GM12875 (cell line): Measurements from ENCODE around the gene RPS6KA2.

Source experiments
- H3K4me3 ChIP-seq: one replicate; pipeline ENCODE4 v1.5.1; 2011; ENCODE audit warnings: low read depth, low read length, control low read depth
- TF ChIP-seq, protein P1 (sequence below): IDR thresholded peaks from 2 replicates; pipeline ENCODE4 v1.5.1; 2011; ENCODE audit warnings: low read depth, mild to moderate bottlenecking, control low read depth, inconsistent platforms, low read length, moderate library complexity, borderline replicate concordance; ENCODE audit not compliant: insufficient read depth

Gene RPS6KA2

DNA sequence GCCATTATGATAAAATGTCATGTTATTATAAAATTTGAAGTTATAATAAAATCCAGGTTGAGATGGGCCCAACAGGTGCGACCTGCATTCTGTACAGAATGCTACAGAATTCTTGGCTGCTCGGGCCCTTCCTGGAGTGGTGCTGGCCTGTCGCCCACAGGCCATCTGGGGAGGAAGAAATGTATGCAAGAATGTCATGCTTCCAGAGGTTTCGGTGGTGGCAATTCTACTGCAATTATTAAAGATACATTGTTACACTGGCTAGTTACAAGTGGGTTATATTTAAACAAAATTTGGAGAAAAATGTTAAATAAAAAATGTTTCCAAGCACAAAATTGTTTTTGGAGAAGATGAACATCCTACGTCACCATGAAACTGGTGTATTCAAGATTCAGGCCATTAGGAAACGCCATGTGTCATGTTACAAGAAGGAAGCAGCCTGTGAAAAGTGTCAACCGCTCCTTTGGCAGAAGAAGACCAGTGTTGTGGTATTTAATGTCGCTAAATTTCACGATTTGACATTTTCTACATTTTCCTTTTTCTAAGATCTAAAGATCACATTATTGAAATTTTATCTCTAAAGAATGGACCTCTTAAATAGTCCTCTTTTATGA is 47.7 kb downstream of the RPS6KA2 start:
- H3K4me3 ChIP-seq, result no peak overlapping the region
- TF ChIP-seq, protein P1, sequence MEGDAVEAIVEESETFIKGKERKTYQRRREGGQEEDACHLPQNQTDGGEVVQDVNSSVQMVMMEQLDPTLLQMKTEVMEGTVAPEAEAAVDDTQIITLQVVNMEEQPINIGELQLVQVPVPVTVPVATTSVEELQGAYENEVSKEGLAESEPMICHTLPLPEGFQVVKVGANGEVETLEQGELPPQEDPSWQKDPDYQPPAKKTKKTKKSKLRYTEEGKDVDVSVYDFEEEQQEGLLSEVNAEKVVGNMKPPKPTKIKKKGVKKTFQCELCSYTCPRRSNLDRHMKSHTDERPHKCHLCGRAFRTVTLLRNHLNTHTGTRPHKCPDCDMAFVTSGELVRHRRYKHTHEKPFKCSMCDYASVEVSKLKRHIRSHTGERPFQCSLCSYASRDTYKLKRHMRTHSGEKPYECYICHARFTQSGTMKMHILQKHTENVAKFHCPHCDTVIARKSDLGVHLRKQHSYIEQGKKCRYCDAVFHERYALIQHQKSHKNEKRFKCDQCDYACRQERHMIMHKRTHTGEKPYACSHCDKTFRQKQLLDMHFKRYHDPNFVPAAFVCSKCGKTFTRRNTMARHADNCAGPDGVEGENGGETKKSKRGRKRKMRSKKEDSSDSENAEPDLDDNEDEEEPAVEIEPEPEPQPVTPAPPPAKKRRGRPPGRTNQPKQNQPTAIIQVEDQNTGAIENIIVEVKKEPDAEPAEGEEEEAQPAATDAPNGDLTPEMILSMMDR, result no peak

DNA sequence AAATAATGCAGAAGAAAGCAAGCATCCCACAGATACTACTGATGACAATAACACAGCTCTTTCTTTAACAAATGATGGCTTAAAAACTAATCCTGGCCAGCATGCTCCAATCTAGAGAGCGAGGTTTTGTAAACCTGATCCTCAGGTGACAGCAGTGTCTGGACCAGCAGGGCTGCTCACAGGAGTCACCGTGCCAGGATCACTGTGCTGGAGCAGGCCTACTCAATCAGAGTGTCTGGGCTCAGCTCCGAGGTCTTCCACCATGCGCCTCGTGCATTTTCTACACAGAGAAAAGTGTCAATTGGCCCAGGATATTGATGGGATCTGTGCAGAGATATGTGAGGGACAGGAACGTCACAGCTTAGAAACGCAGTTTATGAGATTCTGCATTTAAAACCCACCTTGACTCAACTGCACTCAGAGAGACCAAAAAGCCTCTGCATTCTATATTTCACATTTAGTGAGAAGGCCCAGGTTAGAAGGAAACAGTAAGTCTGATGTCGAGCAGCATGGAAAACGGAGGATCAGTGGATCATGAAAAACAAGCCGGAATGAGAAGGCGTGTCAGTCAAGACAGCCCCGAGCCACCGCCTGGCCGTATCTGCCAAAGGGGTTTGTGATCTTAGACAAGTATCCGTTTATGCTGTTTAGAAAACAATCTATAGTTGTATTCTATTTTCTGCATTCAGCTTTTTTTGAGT is 48.4 kb downstream of the RPS6KA2 start:
- H3K4me3 ChIP-seq, result no peak overlapping the region
- TF ChIP-seq, protein P1, result no peak

DNA sequence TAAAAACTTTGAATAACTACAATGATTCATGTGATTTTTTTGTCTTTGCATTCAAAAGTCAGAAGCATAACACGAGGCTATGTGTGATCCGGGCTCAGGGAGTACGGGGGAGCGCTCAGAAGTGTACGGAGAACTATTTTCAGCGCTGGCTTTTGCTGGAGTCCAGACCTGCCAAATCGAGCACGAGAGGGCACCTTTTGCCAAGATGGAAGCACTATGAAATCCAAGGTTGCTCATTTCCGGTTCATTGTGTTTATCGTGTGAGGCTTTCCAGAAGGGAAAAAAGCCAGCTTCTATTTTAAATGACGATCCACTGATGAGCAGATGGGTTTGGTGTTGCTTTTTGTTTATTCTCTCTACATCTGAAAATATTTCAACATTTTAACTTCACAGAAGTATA is 51.8 kb downstream of the RPS6KA2 start:
- TF ChIP-seq, protein P1, result no peak

DNA sequence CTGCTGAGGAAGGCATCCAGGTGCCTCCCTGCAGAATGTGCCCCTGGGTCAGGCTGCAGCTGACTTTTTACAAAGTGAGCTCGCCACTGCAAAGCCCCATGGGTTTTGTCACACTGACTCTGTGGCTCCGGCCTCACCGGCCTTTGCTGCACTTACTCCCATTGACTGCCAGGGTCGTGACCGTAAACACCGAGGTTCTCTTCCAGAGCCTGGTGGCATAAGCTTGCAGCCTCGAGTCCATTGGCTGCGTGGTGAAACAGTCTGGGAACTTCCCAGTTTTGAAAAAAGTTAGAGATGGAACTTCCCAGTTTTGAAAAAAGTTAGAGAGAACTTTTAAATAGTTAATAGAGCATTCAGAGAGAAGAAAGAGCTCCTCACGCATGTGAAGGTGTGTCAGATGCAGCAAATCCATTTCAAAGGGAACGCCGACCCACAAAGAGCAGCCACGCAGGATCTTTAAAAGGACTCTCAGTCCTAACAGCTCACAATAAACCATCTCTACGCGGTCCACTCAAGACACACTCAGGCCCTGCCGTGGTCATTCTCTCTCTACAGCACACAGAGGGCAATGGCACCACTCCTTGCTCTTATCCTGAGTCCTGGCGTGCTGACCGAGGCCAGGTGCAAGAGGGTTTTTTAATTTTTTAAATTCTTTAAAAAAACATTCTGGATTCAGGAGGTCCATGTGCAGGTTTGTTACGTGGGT is 53.4 kb downstream of the RPS6KA2 start:
- H3K4me3 ChIP-seq, result no peak overlapping the region
- TF ChIP-seq, protein P1, result no peak

More for the DNA sequence above, 51.8 kb downstream of the RPS6KA2 start:
- no peak overlapping the region for H3K4me3 ChIP-seq

DNA sequence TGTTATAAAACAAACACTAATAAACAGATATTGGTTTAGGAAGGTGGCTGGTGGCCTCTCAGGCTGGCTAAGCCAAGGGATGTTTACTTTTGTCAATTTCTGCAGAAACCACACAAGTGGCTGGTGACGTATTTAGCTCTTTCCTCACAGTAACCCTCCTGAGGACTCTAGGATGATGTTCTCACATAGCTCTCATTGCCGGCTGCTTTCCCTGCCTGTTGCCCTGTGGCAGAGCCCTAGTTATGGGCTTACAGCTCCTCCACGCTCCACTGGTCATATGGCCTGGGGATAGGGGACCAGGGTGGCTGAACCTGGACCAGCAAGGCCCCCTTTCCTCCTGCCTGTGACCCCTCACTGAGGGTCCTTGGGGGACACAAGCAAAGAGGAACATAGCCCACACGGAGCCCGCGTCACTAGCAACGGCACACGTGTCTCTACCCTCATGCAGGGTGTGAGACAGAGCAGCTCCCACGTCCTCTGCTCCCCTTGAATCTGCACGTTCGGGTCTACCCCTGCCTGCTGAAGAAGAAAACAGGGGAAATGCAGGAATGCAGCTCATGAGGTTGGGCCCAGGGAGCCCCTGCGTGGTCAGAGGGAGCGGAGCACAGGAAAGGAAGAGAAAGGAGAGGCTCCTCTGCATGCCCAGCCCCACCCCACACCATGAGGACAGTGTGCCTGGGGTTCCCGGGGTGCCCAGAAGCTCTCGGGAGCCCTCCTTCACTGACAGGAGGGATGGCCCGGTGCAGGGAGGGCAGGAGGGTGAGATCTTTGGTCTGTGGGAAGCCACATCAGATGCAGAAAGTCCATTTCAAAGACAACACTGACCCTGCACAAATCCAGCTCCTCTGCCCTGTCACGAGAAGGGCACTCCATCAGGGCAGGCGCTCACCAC is 54.4 kb downstream of the RPS6KA2 start:
- TF ChIP-seq, protein P1, result no peak
- H3K4me3 ChIP-seq, result no peak overlapping the region

DNA sequence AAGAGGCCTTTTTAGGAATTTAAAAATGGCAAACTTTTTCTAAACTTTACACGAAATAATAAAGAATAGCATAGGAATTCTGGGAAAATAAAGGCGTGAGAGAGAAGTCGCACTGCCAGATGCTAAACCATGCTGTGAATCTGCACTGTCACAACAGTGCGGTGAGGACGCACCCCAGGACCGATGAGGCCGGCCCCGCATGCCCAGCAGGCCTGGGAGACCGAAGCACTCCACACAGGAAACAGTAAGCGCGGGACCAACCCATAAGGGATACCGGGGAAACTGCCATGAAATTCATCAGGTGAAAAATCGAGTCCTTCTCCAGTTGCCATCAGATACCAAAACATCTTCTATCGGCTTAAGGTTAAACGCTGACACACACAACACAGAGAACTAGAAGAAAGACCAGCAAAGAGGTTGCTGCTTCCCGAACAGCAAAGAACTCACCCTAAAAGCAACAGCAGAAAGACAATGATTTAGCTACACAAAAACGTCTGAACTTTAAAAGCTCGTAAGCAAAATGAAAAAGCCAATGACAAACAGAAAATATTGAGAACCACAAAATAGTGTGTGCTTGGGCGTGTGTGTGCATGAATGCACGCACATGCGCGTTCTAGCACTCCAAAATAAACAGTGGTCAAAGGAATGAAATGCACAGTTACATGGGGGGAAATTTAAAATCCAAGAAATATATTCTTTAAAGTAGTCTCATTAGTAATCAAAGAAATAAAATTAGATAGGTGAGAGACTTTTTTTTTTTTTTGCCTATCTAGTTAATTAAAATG is 55.9 kb downstream of the RPS6KA2 start:
- H3K4me3 ChIP-seq, result no peak overlapping the region
- TF ChIP-seq, protein P1, result no peak
